ENCODE results near the gene CACNB1.
"Not testable (repeated sequence)": the region's sequence is repeated elsewhere in the genome, so short reads cannot be mapped to it uniquely, and the experiment has no call there.

Gene CACNB1

DNA sequence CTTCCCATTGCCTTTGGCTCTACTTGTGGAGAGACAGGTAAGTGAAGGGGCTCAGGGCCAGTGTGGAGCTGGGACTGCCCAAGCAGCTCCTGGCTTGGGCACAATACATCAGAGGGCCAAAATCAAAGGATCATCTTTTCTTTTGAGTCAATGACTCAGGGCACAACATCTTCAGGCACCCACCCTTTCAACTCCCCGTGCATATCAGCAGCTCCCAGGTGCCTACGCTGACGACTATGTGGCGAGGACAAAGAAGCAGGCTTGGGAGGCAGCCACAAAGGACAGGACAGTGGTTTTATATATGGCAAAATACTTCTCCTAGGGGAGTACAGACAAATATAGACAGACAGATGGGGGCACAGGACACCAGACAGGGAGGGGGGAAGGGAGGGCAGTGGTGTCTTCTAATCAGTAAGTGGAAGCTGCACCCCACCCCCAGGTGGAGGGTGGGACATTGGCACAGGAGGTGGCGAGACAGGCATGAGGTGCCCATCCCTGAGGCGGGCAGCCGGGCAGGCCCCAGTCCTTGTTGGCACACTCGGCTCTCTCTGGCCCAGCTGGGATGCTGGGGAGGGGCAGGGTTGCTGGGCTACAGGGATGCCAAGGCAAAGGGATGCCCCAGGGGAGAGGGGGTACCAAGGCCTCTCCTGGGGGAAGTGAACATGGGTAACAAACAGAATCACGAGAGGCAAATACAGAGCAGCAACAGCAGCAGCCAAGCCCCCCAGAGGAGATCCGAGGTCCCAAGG is 23.8 kb downstream of the CACNB1 start:
- DNase-seq, result no peak

DNA sequence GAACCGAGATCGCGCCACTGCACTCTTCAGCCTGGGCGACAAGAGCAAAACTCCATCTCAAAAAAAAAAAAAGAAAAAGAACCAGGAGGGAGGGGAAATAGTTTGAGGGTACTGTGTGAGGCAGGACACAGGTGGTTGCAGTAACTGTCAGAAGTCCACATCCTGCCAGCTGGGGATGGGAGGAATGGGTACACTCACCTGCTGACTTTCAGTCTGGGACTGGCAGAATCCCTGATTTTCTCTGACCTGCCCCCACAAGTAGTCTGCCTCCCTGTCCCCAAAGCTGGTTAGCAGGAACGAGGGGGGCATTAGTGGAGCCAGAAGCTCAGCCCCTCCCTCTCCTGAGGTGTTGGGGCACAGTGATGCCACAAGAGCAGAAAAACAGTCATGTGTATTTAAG is 24.4 kb downstream of the CACNB1 start:
- no peak for DNase-seq

DNA sequence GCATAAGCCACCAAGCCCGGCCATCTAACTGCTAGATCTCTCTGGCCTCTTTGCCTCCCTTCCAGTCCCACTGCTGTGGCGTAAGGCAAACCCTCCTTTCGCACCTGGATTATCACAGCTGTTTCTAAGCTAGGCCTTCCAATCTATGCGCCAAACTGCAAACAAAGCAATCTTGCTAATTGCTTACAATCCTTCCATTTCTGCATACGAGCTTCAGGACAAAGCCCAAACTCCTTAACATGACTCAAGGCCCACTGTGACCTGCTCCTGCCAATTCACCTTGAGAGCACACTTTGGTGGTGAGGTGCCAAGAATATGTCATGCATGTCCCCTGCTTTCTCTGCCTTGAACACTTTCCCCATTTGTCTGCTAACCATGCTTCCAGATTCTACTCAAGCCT is 25.5 kb downstream of the CACNB1 start:
- no peak for DNase-seq

DNA sequence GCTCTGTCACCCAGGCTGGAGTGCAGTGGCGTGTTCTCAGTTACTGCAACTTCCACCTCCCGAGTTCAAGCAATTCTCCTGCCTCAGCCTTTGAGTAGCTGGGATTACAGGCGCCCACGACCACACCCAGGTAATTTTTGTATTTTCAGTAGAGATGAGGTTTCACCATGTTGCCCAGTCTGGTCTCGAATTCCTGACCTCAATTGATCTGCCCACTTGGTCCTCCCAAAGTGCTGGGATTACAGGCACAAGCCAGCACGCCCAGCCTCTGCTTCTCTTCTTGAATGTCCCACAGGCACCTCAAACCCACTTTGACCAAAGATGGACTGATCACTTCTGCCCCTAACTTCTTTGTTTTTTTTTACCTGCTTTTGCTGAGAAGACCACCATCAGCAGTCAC is 26.9 kb downstream of the CACNB1 start:
- no peak for DNase-seq

DNA sequence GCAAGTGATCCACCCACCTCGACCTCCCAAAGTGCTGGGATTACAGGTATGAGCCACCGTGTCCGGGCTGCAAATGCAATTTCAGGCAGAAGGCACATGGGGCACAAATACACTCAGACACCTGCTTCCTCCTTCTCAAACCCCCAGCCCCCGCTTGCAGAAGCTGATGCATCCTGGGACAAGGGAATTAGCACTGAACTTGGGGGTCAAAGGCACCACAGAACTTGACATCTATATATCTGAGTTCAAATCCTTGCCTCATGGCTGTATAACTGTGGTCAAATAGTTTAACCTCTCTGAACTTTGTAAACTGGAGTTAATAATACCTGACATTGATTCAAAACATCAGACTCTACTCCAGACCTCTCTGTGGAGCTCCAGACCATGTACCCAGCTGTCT is 27.4 kb downstream of the CACNB1 start:
- DNase-seq, result no peak

DNA sequence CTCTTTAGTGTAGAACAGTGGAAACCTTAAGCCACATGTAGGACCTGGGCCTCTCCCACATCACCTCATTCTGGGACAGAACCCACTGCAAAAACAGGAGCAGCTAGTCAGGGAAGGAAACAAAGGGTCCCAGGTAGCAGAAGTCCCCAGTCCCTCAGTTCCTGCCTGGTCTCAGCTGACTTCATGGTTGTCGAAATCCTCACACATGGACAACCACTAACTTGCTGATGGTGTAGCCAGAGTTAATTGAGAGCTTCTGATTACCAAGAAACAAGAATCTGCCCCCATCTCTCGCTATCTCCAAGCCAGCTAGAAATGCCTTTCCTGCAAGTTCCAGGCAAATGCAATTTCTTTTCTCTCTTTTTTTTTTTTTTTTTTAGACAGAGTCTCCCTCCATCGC is 28.0 kb downstream of the CACNB1 start:
- no peak for DNase-seq

DNA sequence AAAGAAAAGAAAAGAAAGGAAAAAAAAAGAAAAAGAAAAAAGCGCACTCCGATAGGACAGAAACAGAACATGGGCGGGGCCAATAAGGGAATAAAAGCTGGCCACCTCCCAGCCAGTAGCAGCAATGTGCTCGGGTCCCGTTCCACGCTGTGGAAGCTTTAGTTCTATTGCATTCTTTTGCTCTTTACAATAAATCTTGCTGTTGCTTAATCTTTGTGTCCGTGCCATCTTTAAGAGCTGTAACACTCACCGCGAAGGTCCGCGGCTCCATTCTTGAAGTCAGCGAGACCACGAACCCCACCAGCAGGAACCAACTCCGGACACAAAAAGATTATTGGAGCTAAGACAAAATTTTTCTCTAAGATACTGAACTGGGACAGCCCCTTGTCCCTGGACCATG is 28.4 kb downstream of the CACNB1 start:
- no peak for DNase-seq

DNA sequence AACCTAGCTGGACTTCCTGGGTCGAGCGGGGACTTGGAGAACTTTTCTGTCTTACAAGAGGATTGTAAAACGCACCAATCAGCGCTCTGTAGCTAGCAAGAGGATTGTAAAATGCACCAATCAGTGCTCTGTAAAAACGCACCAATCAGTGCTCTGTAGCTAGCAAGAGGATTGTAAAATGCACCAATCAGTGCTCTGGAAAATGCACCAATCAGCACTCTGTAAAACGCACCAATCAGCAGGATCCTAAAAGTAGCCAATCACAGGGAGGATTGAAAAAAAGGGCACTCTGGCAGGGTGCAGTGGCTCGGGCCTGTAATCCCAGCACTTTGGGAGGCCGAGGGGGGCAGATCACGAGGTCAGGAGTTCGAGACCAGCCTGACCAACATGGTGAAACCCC is 29.0 kb downstream of the CACNB1 start:
- not testable (repeated sequence) for DNase-seq

DNA sequence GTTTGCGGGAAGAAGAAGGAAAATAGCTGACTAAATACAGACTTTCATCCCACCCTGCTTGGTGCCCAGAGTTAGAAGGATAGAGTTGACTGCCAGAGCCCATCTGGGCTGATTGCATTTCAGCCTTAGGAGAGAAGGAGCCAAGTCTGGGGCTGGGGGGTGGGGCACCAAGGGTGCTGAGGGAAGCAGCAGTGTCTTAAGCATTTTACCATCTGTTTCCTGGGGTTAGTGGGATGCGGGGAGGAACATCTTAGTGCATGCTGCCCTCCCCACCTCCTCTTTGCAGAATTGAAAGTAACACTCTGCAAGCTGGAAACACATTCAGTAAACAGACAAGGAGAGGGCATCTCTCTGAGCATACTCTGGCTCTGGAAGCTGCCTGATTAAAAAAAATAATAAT is 30.0 kb downstream of the CACNB1 start:
- DNase-seq, result no peak

DNA sequence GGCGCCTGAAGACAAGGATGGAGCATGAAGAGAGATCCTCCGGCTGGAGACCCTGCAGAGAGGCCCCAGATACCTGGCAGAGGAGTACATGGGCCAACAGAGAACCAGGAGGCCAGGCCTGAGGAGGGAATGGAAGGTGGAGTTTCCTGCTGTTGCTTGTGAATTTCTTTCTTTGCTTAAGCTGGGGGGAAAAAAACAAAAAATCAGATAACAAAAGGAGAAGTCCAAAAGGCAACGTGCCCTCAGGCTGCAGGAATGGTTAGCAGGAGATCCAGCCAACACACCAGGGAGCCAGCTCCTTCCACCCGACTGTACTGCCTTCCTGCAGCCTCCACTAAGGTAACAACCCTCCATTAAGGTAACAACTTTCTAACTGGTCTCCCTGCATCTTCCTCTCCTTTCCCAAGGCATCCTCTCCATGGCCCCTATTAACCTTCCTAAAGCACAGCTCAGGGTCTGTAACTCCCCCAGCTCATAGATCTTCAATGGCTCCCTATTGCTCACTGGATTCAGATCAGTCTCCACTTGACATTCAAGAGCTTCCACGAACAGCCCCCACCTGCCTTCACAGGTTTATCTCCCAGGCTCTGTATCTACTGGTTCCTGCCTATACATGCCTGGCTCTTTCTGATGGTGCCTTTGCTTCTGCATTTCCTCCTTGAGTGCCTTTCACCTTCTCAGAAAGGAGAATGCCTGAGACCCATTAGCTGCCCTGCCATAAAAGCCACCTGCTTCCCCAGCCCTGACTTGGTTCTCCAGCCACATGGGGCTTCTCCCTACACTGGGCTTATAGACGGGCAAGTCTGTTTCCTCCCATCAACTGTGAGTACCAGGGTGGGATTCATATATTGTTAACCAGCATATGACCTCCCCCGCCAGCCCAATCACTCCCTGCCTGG is 30.8 kb downstream of the CACNB1 start:
- no peak for DNase-seq

DNA sequence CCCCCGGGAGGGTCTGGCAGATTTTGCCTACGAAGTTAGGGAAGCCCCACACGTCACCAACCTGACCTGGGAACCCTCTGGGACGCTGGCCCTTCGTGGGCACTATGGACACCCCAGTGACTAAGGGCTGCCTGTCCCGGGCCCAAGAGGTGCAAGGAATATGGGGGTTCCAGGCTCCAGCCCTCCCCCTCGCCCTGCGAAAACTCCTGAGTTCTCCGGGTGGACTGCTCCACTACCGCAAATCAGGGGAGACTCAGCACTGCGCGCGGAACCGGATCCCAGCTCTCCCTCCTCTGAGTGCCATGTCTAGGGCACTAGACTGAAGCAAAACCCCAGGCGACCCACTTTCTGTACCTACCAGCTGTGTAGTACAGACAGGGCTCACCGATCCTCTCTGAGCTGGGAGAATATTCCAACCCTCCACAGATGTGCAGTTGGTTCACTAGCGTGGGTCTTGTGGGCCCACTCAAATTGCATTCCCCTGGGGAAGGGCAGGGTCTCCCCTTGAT is 31.6 kb downstream of the CACNB1 start, which contains the start of gene ARL5C:
ARL5C (minus strand) TSS at position 321 of the 509 bp plus-strand sequence. CDS start 401 bp downstream, outside the sequence.
- no peak for DNase-seq

DNA sequence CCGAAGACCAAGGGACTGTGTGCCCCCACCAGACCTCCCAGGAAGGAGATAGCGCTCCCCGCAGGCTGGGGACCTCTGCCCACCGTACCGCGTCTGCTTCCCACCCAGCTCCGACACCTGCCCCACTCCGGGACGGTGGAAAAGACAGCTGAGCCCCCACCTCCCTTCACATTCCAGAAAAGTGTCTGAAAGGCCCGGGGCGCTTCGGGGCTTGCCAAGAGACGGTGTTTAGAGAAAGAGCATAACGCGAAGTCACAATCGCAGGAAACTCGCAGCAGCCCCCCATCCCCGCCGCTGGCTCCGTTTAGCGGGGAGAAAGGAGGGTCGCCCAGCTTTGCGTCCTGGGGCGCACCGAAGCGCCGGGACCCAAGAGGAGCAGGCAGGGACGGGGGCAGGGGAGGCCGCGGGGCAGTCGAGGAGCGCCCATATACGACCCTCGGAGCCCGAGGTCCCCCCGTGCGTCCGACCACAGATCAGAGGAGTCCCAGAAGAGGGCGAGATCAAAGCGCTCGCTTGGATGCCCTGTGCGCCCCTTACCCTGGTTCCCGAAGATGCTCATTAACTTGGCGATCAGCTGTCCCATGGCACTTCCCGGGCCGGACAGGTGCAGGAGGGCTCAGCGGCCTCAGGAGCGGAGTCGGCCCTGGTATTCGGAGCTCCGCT is 32.2 kb downstream of the CACNB1 start:
- no peak for DNase-seq

DNA sequence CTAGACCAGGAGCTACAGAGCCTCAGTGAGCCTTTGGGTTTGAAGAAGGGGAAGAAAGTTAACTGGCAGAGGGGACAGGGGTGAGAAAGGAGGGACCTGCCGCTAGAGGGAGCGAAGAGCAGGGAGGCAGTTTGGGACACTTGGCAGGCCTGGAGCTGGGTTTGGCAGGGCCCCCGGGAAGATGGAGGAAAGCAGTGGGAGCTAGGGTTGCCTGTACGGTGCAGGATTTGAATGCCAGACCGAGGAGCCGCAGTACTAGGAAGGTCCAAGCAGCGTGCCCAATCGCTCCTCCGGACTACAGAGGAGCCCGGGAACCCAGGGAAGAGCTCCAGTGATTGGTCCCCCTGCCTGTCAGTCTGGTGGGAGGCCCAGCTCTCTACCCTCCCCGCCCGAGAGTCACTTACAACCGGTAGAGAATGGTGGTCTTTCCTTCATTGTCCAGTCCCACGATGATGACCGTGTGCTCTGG is 32.8 kb downstream of the CACNB1 start:
- DNase-seq, result peak; percentile 60 to 77

DNA sequence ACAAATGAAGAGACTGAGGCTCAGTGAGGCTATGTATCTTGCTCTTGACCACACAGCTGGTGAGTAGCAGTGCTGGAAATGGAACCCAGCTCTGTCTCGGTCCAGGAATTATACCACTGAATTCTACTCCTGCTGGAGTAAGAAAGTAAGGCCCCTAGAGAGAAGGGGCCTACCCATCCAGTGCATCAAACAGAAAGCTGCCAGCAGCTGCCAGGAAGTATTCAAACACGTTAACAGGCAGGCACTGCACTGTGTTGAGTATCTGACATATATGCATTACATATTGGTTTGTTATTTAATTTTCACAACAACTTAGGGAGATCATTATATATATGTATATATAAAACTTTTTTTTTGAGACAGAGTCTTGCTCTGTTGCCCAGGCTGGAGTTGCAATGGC is 35.5 kb downstream of the CACNB1 start:
- no peak for DNase-seq

DNA sequence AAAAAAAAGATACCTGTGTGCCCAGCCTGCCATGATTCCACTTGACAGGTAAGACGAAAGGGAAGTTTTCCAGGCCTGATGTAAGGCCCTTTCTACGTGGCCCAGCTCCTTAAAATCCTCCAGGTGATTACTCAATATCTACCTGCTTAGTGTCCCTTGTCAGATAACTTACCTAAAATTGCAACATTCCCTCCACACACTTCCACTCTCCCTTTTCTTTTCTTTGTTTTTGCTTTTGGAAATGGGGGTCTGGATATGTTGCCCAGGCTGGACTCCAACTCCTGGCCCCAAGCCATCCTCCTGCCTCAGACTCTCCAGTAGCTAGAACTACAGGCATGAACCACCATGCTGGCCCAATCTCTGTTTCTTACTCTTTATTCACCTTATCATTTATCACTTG is 38.8 kb downstream of the CACNB1 start:
- no peak for DNase-seq

DNA sequence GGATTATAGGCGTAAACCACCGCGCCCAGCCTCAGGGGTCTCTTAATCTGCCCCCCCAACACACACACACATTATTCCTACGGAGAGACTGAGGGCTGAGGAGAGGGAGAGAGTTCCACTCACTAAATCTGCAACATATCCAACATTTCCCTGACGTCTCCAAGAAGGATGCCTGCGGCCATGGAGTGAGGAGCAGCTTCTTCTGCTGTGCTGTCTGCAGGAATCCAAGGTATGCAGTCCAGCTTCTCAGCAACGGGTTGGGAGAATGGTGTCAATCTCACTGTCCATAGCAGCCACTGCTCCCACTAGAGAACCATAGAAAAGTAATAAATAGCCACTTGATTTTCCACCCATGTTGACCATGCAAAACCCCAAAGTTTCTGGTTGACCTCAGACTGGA is 41.0 kb downstream of the CACNB1 start:
- no peak for DNase-seq

DNA sequence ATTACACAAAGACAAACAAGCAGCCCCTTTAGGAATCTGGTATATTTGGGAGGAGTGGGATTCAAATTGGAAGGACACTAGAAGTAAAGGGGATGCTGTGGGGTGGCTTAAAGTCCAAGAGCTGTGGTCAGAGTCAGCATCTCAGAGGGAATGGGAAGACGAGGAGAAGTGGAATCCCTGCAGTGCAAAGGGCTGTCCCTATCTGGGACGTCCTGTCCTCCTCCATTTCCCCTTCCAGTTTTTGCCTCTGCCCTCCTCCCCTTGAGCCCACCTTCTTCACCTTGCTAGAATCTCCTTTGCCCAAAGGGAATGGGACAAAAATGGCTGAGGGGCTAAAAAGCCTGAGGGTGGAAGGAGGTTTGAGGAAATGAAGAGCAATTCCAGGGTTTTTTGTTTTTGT is 41.8 kb downstream of the CACNB1 start:
- DNase-seq, result no peak

DNA sequence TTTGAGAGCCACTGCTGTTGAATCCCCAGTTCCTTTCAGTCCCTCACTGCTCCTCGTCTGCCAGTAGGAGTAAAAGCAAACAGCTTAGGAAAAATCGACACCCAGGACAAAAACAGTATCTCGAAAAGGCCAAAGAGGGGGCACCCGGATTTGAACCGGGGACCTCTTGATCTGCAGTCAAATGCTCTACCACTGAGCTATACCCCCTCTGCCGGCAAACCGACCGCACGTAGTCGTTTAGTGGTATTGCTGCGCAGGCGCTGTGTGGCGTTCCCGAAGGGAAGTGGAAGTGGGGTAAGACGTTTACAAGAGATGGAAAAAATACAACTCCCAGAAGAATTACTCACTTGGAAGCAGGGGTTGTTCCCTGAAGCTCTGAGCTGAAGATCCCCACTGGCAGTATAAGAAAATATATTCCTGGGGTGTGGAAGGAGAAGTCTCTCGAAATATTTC is 43.8 kb downstream of the CACNB1 start:
- DNase-seq, result peak; percentile 83 to 89

DNA sequence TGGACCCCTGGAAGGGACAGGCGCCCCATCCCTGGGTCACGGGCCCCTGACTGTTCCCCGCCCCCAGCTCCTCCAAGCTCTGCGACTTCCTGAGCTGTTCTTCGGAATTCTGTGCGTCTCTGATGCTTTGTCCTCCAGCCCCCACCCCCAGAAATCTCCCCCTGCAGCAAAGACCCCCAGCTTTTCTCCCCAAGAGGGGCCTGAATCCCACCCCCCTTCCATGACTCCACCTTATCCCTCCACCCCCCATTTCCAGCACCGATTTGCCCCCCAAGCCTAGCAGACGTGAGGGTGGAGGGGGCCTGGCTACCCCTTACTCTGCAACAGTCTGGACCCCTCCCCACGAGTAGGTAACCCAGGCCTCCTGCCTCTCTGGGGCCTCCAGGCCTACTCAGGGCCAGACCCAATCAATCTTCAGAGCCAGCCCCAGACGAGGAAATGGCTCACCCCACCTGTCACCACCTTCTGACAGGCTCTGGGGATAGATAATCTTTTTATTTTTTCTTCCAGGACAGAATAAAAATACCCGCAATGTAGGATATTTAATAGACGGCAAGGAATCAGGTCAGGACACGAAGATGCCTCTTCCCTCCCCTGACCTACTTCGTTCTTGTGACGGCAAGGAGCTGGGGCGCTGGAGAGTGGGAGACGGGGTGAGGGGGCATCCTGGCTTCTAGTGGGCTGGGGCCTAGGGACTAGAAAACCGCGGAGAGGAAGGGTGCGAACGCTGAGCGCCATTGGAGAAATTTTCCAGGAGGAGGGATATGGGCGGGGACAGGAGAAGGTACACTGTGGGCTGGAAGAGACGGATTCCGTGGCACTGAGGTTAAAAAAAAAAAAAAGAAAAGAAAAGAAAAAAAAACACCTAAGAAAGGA is 45.3 kb downstream of the CACNB1 start:
- DNase-seq, result no peak

DNA sequence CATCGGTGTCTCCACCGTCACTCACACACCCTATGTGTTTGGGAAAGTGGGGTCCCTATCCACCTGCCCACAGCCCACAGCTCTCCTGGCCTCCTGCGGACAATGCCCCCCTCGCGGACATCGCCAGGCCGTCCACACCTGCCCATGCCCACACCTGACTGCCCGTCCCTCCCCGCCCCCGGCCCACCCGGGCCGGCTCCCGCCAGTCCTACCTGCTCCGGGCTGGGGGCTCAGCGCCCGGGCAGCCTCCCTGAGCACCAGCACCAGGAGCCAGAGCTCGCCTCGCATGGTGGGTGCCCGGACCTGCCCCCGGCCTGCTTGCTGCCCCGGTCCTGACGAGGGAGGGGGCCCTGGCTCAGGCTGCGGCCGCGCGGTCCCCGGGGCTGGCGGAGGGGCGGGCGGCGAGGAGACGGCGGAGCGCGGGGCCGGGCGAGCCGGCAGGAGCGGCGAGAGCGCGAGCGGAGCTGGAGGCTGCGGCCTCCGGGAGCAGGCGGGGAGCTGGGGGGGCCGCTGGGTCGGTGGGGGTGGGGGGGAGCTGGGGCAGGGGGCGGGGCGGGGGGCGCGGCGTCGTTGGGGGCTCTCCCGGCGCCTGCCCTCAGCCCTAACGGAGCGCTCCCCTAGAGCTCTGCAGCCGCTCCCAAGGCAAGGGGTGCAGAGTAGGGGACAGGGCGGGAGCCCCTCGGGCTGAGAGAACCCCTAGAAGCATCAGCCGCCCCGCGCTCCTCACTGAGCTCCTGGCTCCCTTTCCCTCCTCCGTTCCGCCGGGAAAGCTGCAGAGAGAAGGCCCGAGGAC is 46.1 kb downstream of the CACNB1 start, which contains the start of gene PLXDC1:
PLXDC1 (minus strand) TSS at position 488 of the 793 bp plus-strand sequence; CDS start at position 288, 200 bp downstream.
- DNase-seq, result no peak

DNA sequence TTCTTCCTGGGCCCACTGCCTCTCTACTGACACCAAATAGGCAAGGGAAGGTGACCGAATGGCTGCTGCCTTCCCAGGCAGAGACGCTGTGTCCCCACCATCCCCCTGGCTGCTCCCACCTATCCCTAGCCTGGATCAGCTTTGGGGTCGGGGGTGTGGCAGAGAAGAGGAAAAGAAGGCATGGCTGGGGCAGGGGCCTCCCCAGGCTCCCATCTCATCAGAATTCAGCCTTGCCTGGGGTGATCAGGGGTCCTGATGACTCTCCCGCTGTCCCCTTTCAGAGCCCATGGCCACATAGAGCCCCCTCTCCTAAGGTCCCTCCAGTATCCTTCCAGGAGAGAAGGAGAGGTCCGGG is 46.7 kb downstream of the CACNB1 start:
- DNase-seq, result no peak
